ENCODE data around the gene CYB561D2.

The CYB561D2 gene

DNA sequence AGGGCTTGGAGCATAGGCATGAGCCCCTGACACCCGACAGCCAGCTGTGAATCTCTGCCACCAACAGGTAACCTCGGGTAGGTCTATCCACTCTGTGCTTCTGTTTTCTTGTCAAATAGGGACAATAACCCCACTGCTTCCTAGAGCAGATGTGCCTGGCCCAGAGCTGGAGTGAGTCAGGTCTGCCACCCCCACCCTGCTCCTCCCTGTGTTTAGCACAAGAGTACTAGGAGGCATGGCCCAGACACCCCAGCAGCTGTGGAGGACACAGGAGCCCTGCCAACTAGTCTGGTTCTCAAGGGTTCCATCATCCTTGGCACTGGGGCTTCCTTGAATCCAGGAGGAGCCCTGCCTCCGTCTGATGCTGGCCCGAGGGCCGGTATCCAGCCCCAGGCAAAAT lies 42.4 kb downstream of the CYB561D2 start:
- DNase-seq: no peak

- peak in 1 of 2 donors; percentile 49 for DNase-seq
Observed at GRCh38 chr3:50395070-50395860, 44.6 kb downstream of the CYB561D2 start.

GRCh38 chr3:50396502-50396901 lies 45.8 kb downstream of the CYB561D2 start:
- DNase-seq: no peak

DNA sequence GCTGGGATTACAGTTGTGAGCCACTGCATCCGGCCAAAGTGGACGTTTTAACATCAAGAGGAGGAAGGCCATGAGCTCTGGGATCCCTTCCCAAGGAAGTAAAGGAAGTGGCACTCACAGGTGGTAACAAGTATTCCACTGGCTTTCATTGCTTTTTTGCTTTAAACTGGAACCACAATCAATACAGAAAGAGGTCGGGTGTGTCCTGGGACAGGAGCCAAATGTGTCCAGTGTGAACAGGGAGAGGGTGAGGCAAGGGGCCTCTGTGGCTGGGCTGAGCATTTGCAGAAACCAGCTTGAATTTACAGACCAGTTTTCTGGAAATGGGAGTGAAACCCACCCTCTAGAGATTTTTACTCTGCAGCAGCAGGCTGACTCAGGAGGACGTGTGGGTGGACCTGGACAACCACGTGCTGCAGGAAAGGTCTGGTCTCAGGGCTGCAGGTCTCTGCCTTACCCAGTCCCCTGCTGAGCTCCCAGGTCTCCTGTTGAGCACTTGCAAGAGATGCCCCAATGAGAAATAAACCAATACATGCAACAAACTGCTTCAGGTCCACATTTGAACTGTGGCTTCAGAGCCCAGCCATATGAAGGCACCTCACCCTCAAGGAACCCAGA lies 51.4 kb downstream of the CYB561D2 start:
- no peak for DNase-seq

Measured in CD4-positive, alpha-beta T cell treated with Interleukin-1 beta for 1 hour (primary cell).